Omental fat pad (tissue), 4 donors: Measurements from ENCODE around the gene CNKSR3. TPM values are rescaled to one million over a fixed set of nuclear protein-coding genes. Genes with fewer than 3 reads are reported as not detected.

Experiments
- ATAC-seq: fragments of 150-250 bp; one replicate; pipeline ENCODE4 v1.9.1; 2016; ENCODE audit warnings: mild to moderate bottlenecking, moderate library complexity; ENCODE audit not compliant: low FRiP score
- DNase-seq: peaks from one replicate; pipeline ENCODE4 v3.0.0-alpha.2; 2019; ENCODE audit warnings: low spot score
- total RNA-seq, 4 donors: library from RNA; depleted of rRNA; stranded (reverse); fragments of >200 nt; gene quantifications; one replicate each; pipeline ENCODE4 v1.1.0, GENCODE V29; 2016
- TF ChIP-seq, protein P1 (sequence below), 3 donors: fragments of 450-650 bp; IDR thresholded peaks; one replicate each; pipeline ENCODE4 v1.5.1; 2016 to 2017; ENCODE audit warnings: antibody characterized with exemption in 3 of 3, mild to moderate bottlenecking in 3 of 3, moderate library complexity in 2 of 3

The CNKSR3 gene
- total RNA-seq, 4 donors from 2014 or later = 3.9 to 13.8 (median 5.5) TPM

DNA sequence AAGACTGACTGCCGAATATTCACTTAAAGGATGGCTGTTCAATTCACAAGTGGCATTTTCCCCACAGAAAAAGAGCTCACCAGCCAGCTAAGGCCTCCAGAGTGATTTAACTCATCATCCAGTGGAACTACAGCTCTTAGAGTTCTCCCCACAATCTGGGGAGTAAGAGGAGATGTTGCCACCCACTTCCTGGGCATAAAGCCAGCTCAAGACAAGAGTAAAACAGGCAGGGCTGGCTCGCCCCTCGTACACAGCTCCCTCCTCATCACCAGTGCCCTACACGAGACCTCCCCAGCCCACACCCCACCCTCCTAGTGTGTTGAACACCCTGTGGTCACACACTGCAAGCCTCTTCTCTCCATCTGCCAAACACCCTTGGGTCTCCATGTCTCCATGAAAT, 106.7 kb downstream of the CNKSR3 start:
- TF ChIP-seq, protein P1, sequence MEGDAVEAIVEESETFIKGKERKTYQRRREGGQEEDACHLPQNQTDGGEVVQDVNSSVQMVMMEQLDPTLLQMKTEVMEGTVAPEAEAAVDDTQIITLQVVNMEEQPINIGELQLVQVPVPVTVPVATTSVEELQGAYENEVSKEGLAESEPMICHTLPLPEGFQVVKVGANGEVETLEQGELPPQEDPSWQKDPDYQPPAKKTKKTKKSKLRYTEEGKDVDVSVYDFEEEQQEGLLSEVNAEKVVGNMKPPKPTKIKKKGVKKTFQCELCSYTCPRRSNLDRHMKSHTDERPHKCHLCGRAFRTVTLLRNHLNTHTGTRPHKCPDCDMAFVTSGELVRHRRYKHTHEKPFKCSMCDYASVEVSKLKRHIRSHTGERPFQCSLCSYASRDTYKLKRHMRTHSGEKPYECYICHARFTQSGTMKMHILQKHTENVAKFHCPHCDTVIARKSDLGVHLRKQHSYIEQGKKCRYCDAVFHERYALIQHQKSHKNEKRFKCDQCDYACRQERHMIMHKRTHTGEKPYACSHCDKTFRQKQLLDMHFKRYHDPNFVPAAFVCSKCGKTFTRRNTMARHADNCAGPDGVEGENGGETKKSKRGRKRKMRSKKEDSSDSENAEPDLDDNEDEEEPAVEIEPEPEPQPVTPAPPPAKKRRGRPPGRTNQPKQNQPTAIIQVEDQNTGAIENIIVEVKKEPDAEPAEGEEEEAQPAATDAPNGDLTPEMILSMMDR (IDR thresholded peaks at IDR 0.05) = no peak
- no peak for DNase-seq
- ATAC-seq = peak; percentile 33

DNA sequence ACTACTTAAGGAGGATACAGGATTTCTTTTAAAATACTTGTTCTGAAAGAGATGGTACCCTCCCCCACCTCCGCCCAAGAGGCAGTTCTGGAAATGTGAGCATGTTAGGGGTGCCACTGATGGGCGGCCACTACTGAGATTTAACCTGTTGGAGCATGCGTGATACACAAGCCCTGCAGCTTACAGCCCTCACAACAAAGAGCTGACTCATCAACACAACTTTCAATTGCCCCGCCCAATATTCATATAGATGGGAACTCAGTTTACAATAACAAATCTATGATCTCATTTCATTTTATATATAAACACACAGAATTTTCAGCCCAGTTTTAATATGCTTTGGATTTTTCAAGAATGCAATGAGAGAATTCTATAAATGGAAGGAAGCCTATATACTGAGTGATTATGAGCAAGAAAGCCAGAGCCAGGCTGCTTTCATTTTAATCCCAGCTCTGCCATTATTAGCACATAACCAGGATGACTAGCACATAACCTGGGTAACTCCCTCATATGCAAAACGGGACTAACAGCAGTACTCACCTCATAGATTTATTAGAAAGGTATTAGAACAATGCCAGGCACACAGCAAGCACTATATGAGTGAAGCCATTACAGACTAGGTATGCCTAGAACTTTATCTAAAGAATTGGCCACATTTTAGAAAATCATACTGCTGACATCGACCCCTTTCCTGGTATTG, 108.3 kb downstream of the CNKSR3 start:
- TF ChIP-seq, protein P1 (IDR thresholded peaks at IDR 0.05) = no peak
- DNase-seq (no peak), ATAC-seq (no peak)

DNA sequence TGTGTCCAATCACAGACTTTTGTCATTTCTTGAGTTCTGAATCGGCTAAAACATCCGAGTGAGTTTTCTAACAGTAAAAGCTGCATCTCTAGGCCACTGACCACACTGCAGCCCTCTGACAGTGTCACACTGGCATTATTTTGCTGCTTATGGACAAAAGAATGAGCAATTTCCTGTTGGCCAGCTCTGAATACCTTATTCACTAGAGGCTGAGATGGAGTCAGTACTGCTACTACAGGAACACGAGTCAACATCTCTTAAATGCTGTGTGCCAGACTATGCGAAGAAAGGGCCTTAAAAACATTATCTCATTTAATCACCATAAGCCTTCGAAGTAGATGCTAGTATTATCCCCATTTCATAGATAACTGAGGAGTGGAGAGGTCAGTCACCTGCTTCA, 111.4 kb downstream of the CNKSR3 start:
- ATAC-seq = no peak
- DNase-seq = no peak
- TF ChIP-seq, protein P1 (IDR thresholded peaks at IDR 0.05) = no peak

DNA sequence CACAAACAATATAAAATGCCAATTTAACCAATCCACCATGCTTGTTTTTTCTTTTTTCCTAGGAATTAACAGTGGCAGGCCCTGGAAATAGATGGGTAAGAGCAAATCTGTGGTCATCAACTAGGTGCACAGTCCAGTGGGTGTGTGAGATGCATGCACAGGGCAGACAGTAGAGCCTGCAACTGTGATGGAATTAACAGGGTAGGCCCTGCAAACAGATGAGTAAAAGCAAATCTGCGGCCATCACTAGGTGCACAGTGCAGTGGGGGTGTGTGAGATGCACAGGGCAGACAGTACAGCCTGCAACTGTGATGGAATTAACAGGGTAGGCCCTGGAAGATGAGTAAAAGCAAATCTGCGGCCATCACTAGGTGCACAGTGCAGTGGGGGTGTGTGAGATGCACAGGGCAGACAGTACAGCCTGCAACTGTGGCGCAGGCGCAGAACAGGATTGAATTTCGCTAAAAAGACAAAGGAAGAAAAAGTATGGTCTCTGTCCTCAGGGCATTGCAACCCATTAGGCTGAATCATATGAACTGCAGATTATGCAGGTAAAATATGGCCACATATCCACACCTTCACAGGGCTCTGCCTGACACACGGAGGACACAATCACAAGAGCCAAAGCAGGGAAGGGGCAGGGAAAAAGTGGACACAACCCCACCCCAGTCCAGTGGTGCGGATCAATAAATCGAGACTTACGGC, 112.8 kb downstream of the CNKSR3 start:
- DNase-seq = no peak
- TF ChIP-seq, protein P1 (IDR thresholded peaks at IDR 0.05) = no peak
- no peak for ATAC-seq

DNA sequence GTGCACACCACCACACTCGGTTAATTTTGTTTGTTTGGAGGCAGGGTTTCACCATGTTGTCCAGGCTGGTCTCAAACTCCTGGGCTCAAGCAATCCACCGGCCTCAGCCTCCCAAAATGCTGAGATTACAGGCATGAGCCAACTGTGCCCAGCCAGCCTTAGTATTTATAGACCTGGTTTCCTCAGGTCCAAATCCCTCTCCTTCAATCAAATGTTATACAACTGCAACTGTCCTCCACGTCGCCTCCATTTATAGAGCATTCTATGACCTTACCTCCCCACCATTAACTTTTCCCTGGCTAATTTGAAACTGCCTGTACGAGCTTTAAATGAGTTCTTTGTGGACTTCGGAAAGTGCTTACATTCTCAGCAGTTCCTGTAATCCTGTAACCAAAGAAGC, 114.6 kb downstream of the CNKSR3 start:
- TF ChIP-seq, protein P1 (IDR thresholded peaks at IDR 0.05) = no peak
- no peak for ATAC-seq
- no peak for DNase-seq

DNA sequence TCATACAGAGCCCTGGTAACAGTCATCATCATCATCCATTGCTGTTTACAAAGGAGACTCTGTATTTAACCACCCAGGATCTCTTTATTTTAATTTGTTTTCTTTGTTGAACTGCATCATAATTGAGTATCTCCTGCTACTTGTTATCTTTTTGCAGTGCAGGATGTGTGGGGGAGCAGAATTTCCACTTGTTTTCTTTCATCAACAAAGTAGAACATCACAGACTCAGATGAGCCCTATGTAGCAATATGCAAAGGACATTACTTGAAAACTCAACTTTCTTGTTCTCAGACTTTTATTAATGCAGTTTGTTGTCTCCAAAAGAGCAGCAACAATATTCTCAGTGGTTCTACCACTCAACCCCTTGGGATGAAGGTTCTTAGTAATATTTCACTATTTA, 115.2 kb downstream of the CNKSR3 start:
- DNase-seq = no peak
- TF ChIP-seq, protein P1 (IDR thresholded peaks at IDR 0.05) = no peak
- ATAC-seq = no peak

DNA sequence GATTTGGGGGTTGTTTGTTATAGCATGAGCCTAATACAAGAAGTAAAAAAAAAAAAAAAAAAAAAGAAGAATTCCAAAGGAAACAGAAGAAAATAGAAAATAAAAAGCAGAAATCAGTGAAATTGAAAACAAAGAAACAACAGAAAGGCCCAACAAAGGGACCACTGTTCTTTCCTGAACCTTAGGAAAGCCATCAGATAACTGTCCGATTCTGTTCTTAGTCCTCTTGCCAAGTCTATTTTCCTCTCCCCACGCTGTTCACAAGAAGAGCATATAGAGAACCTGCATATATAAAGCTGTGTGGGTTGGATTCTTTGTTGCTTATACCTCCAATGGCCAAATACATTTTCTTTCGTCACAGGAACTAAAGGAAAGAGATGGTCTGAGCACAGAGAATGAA, 115.9 kb downstream of the CNKSR3 start:
- DNase-seq (no peak), ATAC-seq (no peak)
- TF ChIP-seq, protein P1 (IDR thresholded peaks at IDR 0.05) = no peak
